Activated gamma-delta T cell (primary cell): ENCODE results near the gene FMO1.
"Not testable (repeated sequence)": the region's sequence is repeated elsewhere in the genome, so short reads cannot be mapped to it uniquely, and the experiment has no call there.

ENCODE experiments used
- DNase-seq: peaks from one replicate; lab custom pipeline; 2025; lab: John Stamatoyannopoulos, UW
- total RNA-seq, 2 donors: gene quantifications; one replicate each; lab custom pipeline; 2026; lab: John Stamatoyannopoulos, UW

FMO1 gene, protein sequence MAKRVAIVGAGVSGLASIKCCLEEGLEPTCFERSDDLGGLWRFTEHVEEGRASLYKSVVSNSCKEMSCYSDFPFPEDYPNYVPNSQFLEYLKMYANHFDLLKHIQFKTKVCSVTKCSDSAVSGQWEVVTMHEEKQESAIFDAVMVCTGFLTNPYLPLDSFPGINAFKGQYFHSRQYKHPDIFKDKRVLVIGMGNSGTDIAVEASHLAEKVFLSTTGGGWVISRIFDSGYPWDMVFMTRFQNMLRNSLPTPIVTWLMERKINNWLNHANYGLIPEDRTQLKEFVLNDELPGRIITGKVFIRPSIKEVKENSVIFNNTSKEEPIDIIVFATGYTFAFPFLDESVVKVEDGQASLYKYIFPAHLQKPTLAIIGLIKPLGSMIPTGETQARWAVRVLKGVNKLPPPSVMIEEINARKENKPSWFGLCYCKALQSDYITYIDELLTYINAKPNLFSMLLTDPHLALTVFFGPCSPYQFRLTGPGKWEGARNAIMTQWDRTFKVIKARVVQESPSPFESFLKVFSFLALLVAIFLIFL
- 0 reads per million in 2 donors for total RNA-seq

DNA sequence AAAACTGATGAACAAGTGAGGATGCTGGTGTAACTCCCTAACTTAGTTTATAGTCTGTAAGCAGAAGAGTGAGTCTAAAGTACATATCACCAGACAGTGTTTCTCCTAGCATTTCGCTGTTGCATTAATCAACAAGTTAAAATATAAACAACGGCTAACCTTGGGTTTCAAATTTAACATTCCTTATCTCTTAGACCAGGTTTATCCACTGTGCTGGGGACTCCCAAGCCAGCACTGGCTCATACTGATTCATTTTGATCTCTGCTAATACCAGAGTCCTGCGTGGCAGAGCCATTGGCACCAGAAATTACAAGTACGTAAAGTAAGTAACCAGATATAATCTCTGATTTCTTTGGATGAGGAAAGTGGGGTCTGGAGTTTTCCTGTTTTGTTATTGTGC lies at the start of gene FMO1:
FMO1 (plus strand) TSS at position 193 of the 400 bp plus-strand sequence. CDS start 9,594 bp downstream, outside the sequence.
- no peak for DNase-seq

DNA sequence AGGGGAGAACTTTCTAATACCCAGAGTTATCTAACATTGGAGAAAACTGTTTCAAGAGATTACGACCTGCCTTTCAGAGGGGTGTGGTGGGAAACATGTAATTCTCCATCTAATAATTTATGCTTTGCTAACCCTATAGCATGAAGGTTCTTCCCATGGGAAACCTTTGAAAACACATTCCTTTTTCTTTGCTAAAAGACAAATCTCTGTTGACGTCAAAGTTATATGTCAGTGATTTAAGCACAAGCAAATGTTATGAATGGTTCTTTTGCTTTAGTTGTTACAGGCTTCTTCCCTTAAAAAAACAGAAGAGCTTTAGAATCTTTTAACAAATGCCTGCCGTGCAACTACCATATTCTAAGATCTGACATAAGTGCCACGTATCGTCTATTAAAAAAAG lies 44.0 kb upstream of the FMO1 start:
- DNase-seq, result no peak

DNA sequence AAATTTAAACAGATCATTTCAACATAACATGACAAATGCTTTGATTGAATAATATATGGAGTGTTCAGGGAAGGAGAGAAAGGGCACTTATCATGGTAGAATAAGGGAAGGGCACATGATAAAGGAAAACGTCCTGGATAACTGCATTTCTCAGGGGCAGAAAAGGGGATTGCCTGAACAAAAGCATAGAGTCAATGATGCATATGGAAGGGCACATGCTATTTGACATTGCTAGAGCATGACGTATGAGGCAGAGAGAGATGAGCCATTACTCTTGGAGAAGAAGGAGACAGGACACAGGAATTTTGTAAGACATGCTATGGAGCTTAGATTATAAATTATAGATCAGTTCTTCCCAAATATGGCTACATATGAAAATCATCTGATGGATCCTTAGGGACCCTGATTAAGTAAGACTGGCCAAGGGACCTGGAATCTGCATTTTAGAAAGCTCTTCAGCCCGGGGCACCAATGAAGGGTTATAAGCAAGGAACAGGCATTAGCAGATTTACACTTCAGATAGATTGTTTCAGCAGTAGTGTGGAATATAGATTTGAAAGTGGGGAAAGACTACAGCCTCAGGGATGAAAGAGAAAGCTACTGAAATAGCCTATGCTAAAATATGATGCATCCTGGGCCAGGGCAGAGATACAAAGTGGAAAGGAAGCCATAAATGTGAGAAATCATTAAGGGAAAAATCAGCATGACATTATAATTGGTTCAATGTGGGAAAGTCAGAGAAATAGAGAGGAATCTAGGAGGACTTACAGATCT lies 41.9 kb upstream of the FMO1 start:
- no peak for DNase-seq

DNA sequence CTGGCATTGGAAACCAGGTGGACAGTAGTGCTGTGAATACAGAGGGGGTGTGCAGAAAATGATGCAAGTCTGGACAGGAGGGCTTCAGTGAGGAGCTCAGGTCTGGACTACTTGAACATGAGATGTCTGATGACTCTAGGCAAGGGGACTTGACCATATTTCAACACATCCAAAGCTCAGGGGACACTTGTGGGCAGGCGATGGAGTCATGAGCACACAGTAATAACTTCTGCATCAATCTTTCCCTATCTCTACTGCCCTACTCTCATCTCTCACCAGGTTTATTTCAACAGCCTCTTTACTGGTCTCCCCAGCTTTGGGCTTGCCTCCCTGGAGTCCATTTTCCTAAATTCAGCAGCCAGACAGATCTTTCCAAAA lies 41.3 kb upstream of the FMO1 start:
- no peak for DNase-seq

DNA sequence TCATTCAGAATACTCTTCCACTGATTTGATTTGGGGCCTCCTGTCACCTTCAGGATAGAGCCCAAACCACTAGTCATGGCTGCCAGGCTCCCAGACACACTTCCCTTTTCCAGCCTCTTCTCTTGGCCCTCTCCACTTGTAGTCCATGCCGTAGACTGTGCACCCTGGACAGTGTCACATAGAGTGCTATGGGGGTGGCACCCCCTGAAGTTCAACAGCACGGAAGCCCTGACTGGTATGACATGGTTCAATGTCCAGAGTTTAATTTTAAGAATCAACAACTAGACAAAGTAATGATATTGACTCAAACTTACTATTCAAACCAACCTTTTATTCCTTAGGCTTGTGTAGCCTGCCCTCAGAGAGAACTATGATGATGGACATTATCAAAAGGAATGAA lies 40.9 kb upstream of the FMO1 start:
- DNase-seq, result no peak

DNA sequence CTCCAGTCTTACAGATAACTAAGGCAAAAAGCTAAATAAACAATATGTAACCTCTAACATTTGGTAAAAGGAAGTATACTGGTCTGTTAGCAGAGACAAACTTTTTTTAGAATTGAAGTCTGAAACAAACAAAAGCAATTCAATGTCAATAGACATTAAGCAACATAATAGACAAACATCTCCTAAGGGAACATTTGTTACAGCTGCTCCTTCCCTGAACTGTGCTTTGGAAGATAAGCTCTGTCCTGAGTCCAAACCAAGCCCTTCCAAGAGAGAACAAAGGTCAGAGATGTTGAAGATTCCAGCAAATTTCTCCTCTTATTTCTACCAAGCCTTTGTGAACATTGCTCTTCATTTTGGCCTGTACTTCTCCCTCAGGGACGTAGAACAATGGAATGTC lies 37.9 kb upstream of the FMO1 start:
- no peak for DNase-seq

DNA sequence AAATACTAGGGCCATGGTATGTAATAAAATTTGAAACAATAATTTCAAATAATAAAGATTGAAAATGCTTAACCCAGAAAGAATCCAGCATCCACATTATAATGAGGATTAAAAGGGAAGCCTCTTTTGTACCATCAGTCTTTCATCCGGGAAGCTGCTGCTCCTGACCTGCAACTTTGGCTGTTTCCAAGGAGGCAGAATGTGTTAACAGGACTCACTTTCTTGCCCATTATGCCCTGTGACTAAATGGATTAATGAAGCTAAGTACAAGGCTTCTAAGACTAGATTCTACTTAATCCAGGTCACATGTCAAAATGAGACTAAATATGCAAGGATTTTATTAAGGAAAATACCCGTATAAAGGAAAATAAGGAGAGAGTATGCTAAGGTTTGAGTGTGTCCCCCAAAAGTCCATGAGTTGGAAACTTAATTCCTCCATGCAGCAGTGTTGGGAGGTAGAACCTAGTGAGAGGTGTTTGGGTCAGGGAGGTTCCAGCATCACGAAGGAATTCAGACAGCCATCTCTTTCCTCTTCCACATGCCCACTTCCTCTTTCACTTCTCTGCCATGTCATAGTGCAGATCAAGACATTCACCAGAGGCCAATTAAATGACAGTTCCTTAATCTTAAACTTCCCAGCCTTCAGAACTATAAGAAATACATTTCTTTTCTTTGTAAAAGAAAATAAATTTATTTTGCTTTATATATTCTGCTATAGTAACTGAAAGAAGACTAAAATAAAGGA lies 35.5 kb upstream of the FMO1 start:
- DNase-seq, result no peak

DNA sequence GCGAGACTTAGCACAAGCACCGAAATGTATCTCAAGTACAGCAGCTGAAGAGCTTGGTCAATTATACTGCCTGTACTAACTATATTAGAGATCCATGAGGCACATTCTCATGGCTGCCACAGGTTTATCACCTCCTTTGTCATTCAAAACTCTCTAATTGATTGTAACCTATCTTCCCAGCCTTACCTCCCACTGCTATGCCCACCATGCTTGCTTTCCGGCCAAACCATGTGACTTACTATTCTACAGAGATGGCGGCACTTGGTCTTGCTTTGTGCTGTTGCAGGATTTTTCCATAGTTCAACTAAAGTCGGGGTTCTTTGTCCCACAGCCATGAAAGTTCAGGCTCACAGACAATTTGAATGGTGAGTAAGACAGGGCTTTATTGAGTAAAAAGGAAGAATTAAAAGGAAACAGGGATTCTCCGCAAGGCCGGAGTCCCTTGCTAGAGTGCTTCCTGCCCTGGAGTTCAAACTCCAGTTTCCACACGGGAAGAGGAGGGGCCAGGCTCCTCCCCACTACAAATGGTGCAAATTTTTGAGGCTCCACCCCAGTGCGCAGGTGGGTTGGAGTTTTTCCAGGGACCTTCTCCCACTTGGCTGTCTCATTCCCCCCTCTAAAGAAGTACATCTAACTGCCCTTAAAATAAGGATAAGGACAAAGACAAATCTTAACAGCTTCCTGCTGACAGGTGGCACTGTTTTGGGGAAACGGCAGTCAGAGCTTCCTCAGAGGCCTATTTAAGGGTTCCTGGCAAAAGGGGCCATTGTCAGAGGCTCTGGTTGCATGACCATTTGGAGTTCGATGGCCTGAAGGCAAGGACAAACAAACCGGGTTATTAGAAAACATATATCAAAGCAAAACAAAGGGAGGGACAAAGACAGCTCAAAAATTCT lies 34.5 kb upstream of the FMO1 start:
- DNase-seq, result no peak

DNA sequence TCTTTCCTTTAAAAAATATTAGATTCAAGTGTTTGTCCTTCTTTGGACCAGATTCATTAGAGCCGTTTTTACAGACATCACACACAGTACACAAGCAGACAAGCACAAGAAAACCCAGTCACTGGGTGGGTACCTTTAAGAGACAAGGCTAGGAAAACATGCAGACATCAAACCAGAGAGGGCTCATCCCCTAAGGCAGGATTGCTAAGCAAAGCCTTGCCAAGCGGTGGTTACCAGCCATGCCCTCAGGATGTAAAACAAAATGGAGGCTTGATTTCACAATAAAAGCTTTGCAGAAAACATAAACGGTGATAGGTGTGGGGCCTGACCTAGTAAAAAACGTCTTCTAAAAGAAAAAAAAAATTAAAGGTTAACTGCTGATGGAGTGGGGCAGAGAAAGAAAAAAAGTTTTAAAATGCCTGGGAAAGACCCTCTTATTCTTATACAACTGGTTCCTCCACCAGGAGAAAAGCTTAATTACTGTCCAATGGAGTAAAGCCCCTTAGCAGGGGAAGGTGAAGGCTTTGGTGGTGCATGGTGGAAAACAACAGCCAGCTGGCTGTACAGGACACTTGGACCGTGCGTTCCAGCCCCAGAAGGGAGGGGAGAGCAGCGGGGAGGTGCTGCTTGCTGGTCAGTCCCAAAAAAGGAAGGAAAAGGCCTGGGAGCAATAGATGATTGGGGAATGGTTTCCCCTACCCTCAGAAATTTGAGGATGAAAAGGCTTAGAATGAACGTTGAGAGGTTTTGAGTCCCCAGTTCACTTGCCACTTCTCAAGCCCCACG lies 30.4 kb upstream of the FMO1 start:
- DNase-seq, result no peak

DNA sequence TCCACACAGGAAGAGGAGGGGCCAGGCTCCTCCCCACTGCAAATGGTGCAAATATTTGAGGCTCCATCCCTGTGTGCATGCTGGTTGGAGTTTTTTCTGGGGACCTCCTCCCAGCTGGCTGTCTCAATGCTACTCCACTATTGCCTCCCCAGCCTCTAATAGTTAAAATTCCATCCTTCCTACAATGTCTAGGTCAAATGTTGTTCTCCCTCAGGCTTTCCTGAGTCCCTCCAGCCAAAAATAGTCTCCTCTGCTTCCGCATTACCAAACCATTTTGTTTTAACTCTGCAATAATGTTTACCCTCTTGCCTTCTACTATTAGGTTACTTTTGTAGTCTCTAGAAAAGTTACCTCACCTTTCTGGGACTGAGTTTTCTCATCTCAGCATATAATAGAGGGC lies 29.6 kb upstream of the FMO1 start:
- DNase-seq, result no peak

DNA sequence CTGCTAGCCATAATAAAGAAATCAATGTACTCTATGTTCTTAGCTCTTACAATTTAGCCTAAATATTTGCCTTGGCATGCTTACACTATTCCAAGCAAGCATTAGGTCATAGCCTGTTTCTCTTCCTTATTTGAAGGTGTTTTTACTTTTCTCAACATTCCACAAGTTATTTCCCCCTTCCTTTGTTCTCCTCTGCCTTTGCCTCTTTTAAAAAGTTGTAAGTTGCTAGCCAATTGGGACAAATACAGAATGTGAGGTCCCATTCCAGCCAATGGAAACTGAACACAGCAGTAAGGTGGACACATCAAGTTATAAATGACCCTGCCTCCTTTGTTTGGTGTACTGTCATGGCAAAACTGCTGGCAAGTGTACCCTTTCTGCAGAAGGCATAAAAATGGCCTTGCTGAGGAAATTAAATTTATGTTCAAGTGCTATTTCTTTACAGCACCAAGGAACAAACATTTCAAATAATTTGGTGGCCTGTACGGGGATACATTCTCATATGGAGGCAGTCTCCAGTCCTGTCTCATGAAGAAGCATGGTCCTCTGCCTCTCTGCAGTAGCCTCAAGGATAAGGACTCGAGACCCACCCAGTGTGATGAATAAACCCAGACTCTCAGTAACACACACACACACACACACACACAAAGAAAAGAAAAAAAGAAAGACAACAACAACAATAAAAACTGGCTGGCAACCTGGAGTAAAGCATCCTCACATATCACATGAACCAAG lies 28.8 kb upstream of the FMO1 start:
- no peak for DNase-seq

DNA sequence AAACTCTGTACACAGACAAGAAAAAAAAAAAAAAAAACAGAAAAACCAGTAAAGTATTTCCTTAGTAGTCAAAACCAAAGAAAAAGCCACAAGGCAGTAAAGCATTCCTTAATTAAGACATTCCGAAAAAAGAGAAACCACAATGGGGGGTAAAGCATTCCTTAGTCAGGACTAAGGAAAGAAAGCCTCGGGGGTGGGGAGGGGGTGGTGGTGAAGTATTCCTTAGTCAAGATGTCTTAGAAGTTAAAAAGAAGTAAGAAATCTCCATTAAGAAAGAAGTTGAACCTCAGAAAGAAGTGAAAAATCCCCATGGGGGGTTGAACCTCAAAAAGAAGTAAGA lies 28.2 kb upstream of the FMO1 start:
- no peak for DNase-seq

DNA sequence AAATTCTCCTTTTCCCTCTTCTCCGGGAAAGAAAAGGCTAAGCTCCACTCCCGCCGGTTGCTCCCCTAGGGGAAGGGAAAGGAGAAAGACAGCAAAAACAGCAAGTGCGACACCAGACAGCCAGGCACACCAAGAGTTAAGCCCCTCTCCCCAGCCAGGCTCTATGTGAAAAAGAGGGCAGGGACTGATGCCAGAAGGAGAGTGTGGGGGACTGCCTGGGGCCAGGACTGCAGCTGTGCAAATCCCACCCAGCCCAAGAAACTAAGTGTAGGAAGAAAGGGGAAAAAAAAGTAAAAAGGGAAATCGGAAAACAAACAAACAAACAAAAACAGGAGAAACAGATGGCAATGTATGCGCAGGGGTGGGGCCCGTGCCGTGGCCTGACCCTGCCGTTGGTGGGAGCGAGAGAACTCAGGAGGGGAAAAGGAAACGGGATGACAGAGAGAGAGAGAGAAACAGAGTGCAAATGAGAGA lies 27.7 kb upstream of the FMO1 start:
- DNase-seq, result no peak

DNA sequence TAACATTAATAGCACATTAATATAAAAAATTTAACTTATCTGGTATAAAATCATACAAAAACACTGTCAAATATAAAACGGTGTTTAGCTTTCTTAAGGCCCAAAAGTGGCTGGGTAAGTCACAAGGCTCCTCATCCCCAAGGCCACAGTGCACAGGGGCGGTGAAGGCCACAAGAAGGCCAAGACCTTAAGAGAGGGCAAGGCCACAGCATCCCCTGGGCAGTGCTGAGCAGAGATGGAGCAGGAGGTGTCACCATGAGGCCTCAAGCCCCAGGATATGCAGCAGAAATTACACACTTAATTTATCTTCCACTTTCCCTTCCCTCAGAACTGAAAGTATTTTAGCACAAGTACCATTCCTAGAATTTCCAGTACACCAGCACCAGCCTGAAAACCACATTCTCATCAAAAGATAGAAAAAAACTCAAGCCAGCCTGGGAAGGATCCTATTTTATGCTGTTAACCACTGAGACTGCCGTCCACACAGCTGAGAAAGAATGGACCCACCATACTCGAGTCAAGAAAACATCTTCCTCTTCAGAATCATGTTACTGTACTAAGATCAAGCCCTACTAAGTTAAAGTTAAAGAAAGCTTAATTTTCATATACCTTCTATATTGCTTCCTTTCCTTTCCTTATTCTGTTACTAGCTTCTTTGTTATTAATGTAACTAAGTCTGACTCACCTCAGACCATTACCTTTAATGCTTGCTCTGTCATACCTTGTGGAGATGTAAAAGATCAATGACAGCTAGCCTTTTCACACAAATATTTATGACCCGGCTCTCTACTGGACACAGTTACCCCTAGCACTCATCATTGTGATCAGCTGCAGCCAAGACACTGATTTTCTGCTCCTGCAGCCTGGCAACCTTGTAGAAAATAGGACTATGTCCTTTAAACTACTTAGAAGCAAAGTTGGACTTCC lies 26.4 kb upstream of the FMO1 start:
- DNase-seq, result no peak

DNA sequence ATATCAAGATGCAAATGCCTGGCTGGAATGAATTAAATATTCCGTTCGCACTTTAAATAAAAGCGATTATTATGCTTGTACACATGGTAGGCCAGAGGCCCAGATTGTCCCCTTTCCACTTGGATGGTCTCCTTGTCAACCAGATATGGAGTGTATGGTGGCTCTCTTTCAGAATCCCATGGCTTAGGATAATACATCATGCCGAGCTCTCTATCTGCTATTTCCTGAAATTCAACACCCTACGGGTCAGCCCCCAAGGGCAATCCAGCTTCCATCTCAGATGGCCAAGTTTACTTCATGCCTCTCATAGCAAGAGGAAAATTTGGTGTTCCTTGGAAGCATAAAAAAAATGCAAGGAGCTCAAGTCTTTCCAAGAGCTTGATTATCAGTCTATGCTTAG lies 25.4 kb upstream of the FMO1 start:
- DNase-seq, result no peak

DNA sequence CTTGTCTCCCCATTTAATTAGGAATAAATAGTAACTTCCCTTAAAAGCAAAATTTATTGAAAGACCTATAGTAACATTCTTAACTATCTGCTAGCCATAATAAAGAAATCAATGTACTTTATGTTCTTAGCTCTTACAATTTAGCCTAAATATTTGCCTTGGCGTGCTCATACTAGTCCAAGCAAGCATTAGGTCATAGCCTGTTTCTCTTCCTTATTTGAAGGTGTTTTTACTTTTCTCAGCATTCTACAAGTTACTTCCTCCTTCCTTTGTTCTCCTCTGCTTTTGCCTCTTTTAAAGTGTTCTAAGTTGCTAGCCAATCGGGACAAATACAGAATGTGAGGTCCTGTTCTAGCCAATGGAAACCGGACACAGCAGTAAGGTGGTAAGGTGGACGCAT lies 24.0 kb upstream of the FMO1 start:
- DNase-seq, result not testable (repeated sequence)

DNA sequence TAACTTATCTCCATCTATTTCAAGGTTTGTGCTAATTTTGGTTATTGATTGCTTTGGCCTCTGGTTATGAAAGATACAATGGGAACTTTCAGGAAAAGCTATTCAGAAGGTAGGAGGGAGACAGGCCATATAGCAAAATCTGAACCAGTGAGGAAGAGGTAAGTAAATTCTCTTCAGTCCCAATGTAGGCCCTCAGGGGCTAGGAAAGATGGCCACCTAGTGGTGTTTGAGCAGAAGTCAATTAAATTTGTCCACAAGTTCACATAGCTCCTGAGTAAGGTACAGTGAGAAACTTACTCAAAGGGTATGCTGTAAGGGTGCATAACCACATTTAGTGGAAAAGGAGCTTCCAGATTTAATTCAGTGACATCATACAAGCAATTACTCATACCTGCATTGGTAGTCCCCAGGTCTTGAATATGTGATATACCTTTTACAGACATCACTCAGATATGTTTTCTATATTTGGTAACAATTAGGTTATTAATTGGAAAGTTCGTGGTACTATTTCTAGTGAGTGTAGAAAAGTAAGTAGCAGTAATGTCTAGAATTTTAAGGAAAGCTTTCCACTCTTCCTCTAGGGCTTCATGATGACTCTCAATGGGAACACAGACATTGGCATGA lies 21.4 kb upstream of the FMO1 start:
- no peak for DNase-seq

DNA sequence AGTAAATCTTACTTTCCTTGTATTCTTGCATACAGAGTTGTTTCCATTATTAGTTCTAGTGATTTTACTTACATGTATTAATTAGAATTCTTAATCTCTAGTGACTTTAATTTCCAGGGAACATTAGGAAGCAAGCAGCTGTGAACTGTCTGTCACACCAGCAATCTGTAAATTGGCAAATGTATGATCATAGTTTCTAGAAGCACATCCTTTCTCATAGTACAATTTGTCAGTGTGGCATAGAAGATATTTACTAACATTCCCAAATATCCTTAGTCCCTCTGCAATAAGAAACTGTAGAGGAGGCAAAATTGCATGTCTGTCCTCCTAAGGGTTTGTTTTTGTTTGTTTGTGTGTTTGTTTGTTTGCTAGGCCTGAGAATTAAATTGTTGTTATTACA lies 17.0 kb upstream of the FMO1 start:
- no peak for DNase-seq
